SKM-1 treated with dmso at 0.1 percent for 144 hours (cell line): Measurements from ENCODE around the gene ARHGAP5.

Experiments
- DNase-seq: peaks from one replicate; lab custom pipeline; 2025; ENCODE audit not compliant: unreplicated experiment; lab: John Stamatoyannopoulos, UW

The ARHGAP5 gene, protein sequence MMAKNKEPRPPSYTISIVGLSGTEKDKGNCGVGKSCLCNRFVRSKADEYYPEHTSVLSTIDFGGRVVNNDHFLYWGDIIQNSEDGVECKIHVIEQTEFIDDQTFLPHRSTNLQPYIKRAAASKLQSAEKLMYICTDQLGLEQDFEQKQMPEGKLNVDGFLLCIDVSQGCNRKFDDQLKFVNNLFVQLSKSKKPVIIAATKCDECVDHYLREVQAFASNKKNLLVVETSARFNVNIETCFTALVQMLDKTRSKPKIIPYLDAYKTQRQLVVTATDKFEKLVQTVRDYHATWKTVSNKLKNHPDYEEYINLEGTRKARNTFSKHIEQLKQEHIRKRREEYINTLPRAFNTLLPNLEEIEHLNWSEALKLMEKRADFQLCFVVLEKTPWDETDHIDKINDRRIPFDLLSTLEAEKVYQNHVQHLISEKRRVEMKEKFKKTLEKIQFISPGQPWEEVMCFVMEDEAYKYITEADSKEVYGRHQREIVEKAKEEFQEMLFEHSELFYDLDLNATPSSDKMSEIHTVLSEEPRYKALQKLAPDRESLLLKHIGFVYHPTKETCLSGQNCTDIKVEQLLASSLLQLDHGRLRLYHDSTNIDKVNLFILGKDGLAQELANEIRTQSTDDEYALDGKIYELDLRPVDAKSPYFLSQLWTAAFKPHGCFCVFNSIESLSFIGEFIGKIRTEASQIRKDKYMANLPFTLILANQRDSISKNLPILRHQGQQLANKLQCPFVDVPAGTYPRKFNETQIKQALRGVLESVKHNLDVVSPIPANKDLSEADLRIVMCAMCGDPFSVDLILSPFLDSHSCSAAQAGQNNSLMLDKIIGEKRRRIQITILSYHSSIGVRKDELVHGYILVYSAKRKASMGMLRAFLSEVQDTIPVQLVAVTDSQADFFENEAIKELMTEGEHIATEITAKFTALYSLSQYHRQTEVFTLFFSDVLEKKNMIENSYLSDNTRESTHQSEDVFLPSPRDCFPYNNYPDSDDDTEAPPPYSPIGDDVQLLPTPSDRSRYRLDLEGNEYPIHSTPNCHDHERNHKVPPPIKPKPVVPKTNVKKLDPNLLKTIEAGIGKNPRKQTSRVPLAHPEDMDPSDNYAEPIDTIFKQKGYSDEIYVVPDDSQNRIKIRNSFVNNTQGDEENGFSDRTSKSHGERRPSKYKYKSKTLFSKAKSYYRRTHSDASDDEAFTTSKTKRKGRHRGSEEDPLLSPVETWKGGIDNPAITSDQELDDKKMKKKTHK (N-terminal part only)

DNA sequence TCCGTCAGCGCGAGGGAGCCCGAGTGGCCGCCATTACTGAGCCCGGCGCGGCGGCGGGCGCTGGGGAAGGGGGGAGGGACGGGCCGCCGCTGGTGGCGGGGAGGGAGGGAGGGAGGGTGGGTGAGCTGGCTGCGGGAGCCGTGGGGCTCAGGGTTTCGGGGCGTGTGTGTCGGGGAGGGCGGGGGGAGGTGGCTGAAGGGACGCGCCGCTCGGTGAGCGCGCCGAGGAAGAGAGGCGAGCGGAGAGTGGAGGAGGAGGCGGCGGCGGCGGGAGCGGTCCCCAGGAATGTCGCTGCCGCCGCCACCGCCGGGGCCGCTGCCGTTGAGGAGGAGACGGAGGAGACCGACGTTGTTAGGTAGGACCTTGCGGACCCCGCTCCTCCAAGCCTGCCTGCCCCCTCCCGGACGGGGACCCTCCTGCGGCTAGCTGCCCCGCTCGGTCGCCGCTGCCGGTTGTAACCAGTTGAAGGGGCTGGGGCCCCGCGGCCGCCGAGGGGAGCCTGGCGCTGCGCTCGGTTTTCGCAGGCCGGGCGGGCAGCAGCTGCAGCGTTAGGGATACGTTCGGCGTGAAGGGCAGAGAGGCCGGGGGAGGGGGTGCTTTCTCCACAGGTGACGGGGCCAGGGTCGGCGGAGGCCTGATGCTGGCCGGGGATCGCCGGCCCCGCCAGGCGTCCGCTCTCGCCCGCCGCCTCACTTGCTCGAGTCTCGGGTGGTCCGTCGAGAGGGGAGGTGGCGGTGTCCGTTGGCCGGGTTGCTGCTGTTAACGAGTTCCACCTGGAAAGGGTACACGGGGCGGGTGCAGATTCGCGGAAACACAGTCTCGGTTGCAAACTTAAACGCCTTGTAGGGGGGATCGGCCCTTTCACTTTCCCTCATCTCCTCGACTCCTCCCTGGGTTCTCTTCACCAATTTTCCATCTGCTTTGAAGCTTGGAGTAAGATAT lies at the start of gene ARHGAP5:
ARHGAP5 (plus strand) TSS at position 224 of the 942 bp plus-strand sequence. CDS start 13,366 bp downstream, outside the sequence.
- DNase-seq: peak; percentile 42

GRCh38 chr14:32028599-32028998 lies 48.5 kb upstream of the ARHGAP5 start:
- DNase-seq: peak; percentile 15

GRCh38 chr14:32033543-32033942 lies 43.6 kb upstream of the ARHGAP5 start:
- no peak for DNase-seq

DNA sequence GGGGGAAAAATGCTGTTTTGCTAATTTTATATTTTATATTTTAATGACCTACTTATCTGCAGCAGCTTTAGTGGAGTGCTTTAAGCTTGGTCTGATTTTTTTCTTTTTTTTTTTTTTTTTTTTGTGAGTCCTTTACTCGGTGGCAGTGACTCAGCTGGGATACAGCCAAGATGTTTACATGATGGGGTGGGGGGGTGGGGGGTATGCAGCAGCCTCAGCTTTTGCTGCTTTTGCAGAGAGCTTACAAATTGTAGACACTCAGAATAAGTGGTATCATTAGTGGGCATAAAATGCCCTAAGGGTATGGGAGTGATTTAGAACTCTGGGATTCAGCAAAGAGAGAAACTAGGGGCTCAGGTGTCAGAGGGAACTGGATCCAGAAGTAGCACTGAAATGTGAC lies 38.2 kb upstream of the ARHGAP5 start:
- no peak for DNase-seq

DNA sequence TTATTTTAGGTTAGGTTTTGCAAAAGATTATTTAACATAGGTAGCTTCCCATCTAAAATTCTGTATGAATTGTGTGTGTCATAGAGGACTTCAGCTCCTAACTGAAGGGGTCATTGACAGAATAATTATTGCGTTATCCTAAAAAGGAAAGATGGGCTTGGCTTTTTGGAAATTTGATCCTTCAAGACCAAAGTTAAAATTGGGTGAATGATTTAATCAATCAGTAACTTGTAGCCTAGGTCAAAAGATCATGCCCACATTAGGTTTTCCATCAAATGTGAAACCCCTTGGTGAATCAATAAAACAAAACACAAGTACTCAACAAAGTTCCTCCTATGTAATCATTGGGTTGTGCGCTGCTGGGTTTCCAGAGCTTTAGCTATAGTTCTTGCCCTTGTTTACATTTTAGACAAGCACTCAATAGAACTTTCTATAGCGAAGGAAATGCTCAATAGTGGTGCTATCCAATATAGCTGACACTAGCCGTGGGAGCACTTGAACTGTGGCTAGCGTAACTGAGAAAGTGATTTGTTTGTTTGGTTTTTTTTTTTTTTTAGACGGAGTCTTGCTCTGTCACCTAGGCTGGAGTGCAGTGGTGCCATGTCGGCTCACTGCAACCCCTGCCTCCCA lies 37.6 kb upstream of the ARHGAP5 start:
- no peak for DNase-seq

- DNase-seq: no peak
Measured at GRCh38 chr14:32043624-32044023, 33.5 kb upstream of the ARHGAP5 start.

GRCh38 chr14:32044454-32044853 lies 32.6 kb upstream of the ARHGAP5 start:
- DNase-seq: no peak

DNA sequence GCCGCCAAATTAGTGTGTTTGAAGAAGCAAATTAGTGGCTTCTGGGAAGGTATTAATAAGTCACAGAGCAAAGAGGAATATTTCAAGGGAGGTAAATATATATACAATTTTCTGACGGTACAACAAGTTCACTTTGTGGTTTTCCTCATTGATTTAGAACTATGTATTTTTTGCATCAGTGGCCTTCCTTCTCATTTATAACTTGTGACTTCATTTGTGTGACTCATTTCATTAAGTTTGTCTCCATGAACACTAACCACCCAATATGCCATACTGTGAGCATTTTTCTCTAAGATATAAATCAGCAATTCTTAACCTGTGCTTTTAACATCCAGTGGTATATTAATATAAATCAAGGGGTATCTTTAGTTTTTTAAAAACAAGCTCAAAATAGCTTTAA lies 29.3 kb upstream of the ARHGAP5 start:
- DNase-seq: no peak

GRCh38 chr14:32049361-32050088 lies 27.6 kb upstream of the ARHGAP5 start:
- DNase-seq: no peak

GRCh38 chr14:32050878-32051277 lies 26.2 kb upstream of the ARHGAP5 start:
- no peak for DNase-seq

DNA sequence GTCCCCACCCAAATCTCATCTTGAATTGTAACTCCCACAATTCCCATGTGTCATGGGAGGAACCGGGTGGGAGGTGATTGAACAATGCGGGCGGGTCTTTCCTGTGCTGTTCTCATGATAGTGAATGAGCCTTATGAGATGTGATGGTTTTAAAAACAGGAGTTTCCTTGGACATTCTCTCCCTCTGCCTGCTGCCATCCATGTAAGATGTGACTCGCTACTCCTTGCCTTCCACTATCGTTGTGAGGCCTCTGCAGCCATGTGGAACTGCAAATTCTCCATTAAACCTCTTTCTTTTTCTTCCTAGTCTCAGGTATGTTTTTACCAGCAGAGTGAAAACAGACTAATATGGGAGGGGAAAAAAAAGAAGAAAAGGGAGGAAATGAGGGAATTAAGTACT lies 22.6 kb upstream of the ARHGAP5 start:
- no peak for DNase-seq

- DNase-seq: no peak
Measured at GRCh38 chr14:32055175-32055574, 21.9 kb upstream of the ARHGAP5 start.

DNA sequence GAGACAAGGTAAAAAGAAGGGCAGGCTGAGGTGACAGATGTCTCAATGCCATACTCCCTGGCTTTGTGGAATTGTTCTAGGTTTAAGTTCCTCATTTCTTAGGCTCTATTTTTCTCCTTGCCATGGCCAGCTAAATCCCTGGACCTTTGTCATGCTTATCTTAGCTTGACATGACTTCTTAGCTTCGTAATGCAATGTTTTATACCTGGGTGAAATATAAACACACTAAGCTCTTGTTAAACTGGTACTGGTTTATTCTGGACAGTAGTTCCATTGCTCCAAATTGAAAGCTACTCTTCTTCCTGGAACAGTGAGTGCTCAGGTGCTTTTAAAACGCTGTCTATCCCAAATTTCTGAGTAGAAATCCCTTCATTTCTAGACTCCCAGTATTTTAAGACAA lies 17.4 kb upstream of the ARHGAP5 start:
- DNase-seq: no peak

DNA sequence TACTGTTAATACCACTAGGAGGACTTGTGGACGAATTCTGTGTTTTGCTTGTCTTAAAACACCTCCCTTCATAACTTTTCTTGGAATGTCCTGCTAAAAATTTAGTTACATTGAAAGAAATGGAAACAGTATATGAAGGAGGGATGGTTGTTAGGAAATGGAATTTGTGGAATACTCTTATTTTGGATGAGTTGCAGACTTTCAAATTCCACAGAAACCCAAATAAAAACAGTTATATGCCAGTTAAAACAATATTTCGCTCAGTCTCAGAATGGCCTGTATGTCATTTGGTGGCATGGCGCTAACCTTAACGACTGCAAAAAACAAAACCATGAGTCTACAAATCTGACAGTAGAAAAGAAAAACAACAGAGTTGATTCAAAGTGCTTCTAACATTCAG lies 12.2 kb upstream of the ARHGAP5 start:
- no peak for DNase-seq

GRCh38 chr14:32068708-32069107 lies 8.4 kb upstream of the ARHGAP5 start:
- no peak for DNase-seq

DNA sequence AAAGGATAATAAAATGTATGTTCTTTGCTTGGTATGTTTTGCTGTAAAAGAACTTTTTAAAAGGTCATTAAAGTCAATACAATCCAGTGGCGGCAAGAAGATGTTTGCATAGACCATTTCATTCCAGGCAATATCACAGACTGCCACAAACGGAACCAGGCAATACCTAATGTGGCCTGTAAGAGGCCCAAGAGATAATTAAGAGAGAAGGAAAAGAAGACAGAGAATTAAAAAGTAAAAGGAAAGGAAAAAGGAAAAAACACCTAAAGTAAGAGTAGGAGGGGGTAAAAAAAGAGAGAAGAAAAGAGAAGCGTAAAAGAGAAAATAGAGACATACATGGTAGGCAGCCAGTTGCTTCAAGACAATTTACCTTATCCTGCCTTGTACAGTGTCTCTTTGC lies 6.8 kb upstream of the ARHGAP5 start:
- DNase-seq: no peak

DNA sequence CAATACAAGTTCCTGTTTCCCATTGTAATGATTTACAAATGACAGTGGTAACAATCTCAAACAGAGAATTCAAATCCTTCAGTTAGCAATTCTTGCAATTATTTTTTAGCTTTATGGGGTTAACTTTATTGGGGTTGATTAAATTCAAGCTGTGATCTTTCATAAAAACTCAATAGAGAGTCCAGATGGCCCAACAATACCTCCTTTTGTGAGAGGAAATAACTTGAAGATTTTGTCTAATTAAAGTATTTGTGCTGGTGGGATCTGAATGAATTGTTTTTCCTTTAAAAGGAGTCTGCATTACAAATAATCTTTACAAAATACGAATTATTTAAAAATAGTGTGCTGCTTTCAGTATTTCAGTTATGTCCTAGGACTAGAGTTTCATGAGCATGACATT lies 4.4 kb upstream of the ARHGAP5 start:
- DNase-seq: no peak

- no peak for DNase-seq
Measured at GRCh38 chr14:32073537-32074189, 3.4 kb upstream of the ARHGAP5 start.
